Dermis microvascular lymphatic vessel endothelial cell (primary cell): ENCODE results near the gene CFAP46. TPM values are rescaled to one million over a fixed set of nuclear protein-coding genes. Genes with fewer than 3 reads are reported as not detected.
A peak's percentile ranks its signal among the peaks of the same experiment; 100 is the strongest.
"Not testable (repeated sequence)": the region's sequence is repeated elsewhere in the genome, so short reads cannot be mapped to it uniquely, and the experiment has no call there.

ENCODE experiments used
- DNase-seq, 2 donors: peaks; one replicate each; pipeline versions ENCODE4 v3.0.0 to v3.0.0-alpha.2; 2010; ENCODE audit warnings: low read depth in 2 of 2
- total RNA-seq: library from RNA; depleted of rRNA; stranded (reverse); fragments of >200 nt; gene quantifications from 2 replicates; pipeline ENCODE4 v1.2.1, GENCODE V29; 2014

The CFAP46 gene
- total RNA-seq, 1 donor from 2014 or later, result 1.2 TPM

GRCh38 chr10:132979491-132980425 lies 37.4 kb upstream of the CFAP46 start:
- DNase-seq, result no peak

- DNase-seq, result no peak
Observed at GRCh38 chr10:132978542-132978941, 36.2 kb upstream of the CFAP46 start.

- DNase-seq, result no peak
Observed at GRCh38 chr10:132977807-132978206, 35.4 kb upstream of the CFAP46 start.

GRCh38 chr10:132977076-132977475 lies 34.7 kb upstream of the CFAP46 start:
- no peak for DNase-seq

- DNase-seq, result no peak
Observed at GRCh38 chr10:132975831-132976682, 33.7 kb upstream of the CFAP46 start.

GRCh38 chr10:132974886-132975830 lies 32.8 kb upstream of the CFAP46 start:
- DNase-seq, result no peak

- no peak for DNase-seq
Observed at GRCh38 chr10:132974249-132974796, 32.0 kb upstream of the CFAP46 start.

- no peak for DNase-seq
Observed at GRCh38 chr10:132973903-132974241, 31.5 kb upstream of the CFAP46 start.

GRCh38 chr10:132972986-132973902 lies 30.9 kb upstream of the CFAP46 start:
- DNase-seq, result no peak

GRCh38 chr10:132972149-132972985 lies 30.0 kb upstream of the CFAP46 start:
- no peak for DNase-seq

GRCh38 chr10:132971448-132972148 lies 29.2 kb upstream of the CFAP46 start:
- DNase-seq, result no peak

GRCh38 chr10:132970641-132971438 lies 28.5 kb upstream of the CFAP46 start:
- DNase-seq, result no peak

GRCh38 chr10:132967540-132967939 lies 25.2 kb upstream of the CFAP46 start:
- DNase-seq, result peak in 1 of 2 donors; percentile 23

- peak in 1 of 2 donors; percentile 30 for DNase-seq
Observed at GRCh38 chr10:132965411-132966057, 23.2 kb upstream of the CFAP46 start.

GRCh38 chr10:132964707-132965410 lies 22.5 kb upstream of the CFAP46 start:
- DNase-seq, result not testable (repeated sequence)

- DNase-seq, result no peak
Observed at GRCh38 chr10:132964231-132964630, 21.9 kb upstream of the CFAP46 start.
